PC-3 (cell line): Measurements from ENCODE around the gene PKDREJ. TPM values are rescaled to one million over a fixed set of nuclear protein-coding genes. Genes with fewer than 3 reads are reported as not detected.

ENCODE experiments used
- ATAC-seq: fragments of 200-7000 bp; cut with Tn5 transposase; 2 replicates; pipeline ENCODE4 v1.9.1; 2020; ENCODE audit warnings: mild to moderate bottlenecking, moderate library complexity
- BruUV-seq: library from RNA; stranded (reverse); fragments of 400-500 nt; replicated peaks from 2 replicates; lab custom pipeline; 2021; lab: Mats Ljungman, UMichigan
- CTCF ChIA-PET: fragments of 300-600 bp; sonication (Branson Sonifier 250); formaldehyde crosslinking; loops from one replicate; lab custom pipeline; 2022; ENCODE audit warnings: antibody characterized with exemption; lab: Charles Lee
- POLR2A ChIA-PET: fragments of 300-600 bp; sonication (Branson Sonifier 250); formaldehyde crosslinking; loops from one replicate; lab custom pipeline; 2022; ENCODE audit warnings: antibody characterized with exemption; ENCODE audit not compliant: unreplicated experiment; lab: Charles Lee
- DNase-seq: peaks from one replicate; pipeline ENCODE4 v3.0.0-alpha.2; 2015
- H2AFZ ChIP-seq: fragments of 300-600 bp; sonication (generic); 2 replicates; pipeline ENCODE4 v1.6.0; 2016; ENCODE audit warnings: antibody characterized with exemption, low read length
- H3F3A ChIP-seq: fragments of 300-600 bp; sonication (generic); one replicate; pipeline ENCODE4 v1.6.0; 2017; ENCODE audit warnings: antibody characterized with exemption, low read length, control low read depth, mild to moderate bottlenecking; ENCODE audit not compliant: unreplicated experiment
- H3K27ac ChIP-seq: fragments of 300-600 bp; sonication (generic); 2 replicates; pipeline ENCODE4 v1.5.1; 2016; ENCODE audit warnings: mild to moderate bottlenecking, low read length
- H3K27me3 ChIP-seq: fragments of 300-600 bp; sonication (generic); 2 replicates; pipeline ENCODE4 v1.6.1; 2016; ENCODE audit warnings: low read length, mixed read lengths
- H3K36me3 ChIP-seq: fragments of 300-600 bp; sonication (generic); 2 replicates; pipeline ENCODE4 v1.6.1; 2016; ENCODE audit warnings: low read depth, mixed run types, low read length, mixed read lengths
- H3K4me1 ChIP-seq: fragments of 300-600 bp; sonication (generic); 2 replicates; pipeline ENCODE4 v1.5.1; 2016; ENCODE audit warnings: low read length; ENCODE audit not compliant: insufficient read depth
- H3K4me2 ChIP-seq: fragments of 300-600 bp; sonication (generic); 2 replicates; pipeline ENCODE4 v1.6.0; 2016; ENCODE audit warnings: low read length
- H3K4me3 ChIP-seq: fragments of 300-600 bp; sonication (generic); 2 replicates; pipeline ENCODE4 v1.5.1; 2016; ENCODE audit warnings: mild to moderate bottlenecking, low read length, mixed read lengths
- H3K79me2 ChIP-seq: fragments of 300-600 bp; sonication (generic); 2 replicates; pipeline ENCODE4 v1.6.1; 2017; ENCODE audit warnings: low read length, mixed read lengths
- H3K9ac ChIP-seq: fragments of 300-600 bp; sonication (generic); 2 replicates; pipeline ENCODE4 v1.6.0; 2016; ENCODE audit warnings: mild to moderate bottlenecking, low read length
- H3K9me2 ChIP-seq: fragments of 300-600 bp; sonication (generic); replicated peaks from 2 replicates; pipeline ENCODE4 v1.6.1; 2016; ENCODE audit warnings: mixed run types, low read length, mixed read lengths
- H3K9me3 ChIP-seq: fragments of 300-600 bp; sonication (generic); 2 replicates; pipeline ENCODE4 v1.6.1; 2016; ENCODE audit warnings: low read length, mixed read lengths
- H4K20me1 ChIP-seq: fragments of 300-600 bp; sonication (generic); 2 replicates; pipeline ENCODE4 v1.6.1; 2016; ENCODE audit warnings: low read length, mixed read lengths
- CTCF ChIP-seq: fragments of 300-600 bp; sonication (generic); conservative IDR thresholded peaks from 2 replicates; pipeline ENCODE4 v1.5.1; 2017; ENCODE audit warnings: antibody characterized with exemption, low read depth, mild to moderate bottlenecking, low read length
- EZH2 ChIP-seq: fragments of 300-600 bp; sonication (generic); IDR thresholded peaks from one replicate; pipeline ENCODE4 v1.6.1; 2017; ENCODE audit warnings: antibody characterized with exemption, mild to moderate bottlenecking, low read length; ENCODE audit not compliant: unreplicated experiment
- EZH2phosphoT487 ChIP-seq: fragments of 300-600 bp; sonication (generic); IDR thresholded peaks from 2 replicates; pipeline ENCODE4 v1.6.1; 2018; ENCODE audit warnings: mild to moderate bottlenecking, antibody characterized with exemption, low read length, borderline replicate concordance
- intact Hi-C: fragments of 100-400 bp; cut with micrococcal nuclease; formaldehyde crosslinking; loops from 2 replicates; pipeline ENCODE4 v1.9.0; 2023
- total RNA-seq: library from RNA; depleted of rRNA; stranded (reverse); fragments of >200 nt; gene quantifications from 2 replicates; pipeline ENCODE4 v1.2.3, GENCODE V29; 2014

PKDREJ gene
- total RNA-seq, 1 experiment from 2014 or later = not detected

DNA sequence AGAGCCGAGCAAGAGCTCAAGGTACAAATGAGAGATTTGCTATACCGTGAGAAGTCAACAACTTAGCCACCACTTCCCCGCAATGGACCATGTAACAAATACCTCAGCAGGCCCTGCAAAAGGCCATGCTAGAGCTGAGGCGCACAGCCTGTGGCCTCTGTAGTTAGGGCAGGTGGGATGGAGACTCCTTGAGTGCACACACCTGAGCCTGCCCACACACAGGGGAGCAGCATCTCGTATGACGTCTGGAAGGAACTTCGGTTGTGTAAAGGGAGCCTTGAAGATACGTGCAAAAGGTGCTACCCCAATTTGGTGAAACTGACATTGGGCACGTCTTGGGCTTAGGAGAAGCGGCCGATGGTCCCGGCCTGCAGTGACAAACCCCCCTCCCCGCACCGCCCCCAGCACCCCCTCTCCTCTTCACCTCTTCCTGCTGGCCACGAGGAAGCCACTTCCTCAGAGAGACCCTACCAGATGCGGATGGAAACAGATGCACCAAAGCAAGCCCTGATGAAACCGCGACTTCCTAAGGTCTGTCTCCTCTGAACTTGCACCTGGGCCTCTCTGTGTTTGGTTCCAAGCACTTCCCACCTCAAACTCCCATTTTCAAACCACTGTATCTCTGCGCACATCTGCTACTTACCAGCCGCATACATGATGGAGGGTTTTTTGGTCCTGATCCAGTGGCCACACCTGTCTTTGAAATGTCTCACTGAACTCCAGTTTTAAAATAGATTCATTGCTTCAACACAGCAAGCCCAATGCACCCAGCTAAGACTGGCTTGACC is 23.7 kb downstream of the PKDREJ start:
- Histone ChIP-seq H3K36me3 (no peaks in the 10 kb centered on the region), H3K27me3 (no peaks in the 10 kb centered on the region), H3K9ac (no peak overlapping the region), H3K4me1 (no peaks in the 10 kb centered on the region), H3K79me2 (no peaks in the 10 kb centered on the region), H3K4me2 (no peak overlapping the region), H4K20me1 (no peaks in the 10 kb centered on the region), H3K4me3 (no peak overlapping the region), H3F3A (no peaks in the 10 kb centered on the region), H3K27ac (no peak overlapping the region), H3K9me3 (no peaks in the 10 kb centered on the region), H2AFZ (no peak overlapping the region), H3K9me2 (no peaks in the 10 kb centered on the region)
- no TSS peak for BruUV-seq
- DNase-seq = no peak
- no peak for TF ChIP-seq EZH2phosphoT487
- TF ChIP-seq EZH2 = no peak
- TF ChIP-seq CTCF = no peak
- ChIA-PET POLR2A (no interaction called here), CTCF (no interaction called here)
- no peak for ATAC-seq
- intact Hi-C loops = no loop called here

DNA sequence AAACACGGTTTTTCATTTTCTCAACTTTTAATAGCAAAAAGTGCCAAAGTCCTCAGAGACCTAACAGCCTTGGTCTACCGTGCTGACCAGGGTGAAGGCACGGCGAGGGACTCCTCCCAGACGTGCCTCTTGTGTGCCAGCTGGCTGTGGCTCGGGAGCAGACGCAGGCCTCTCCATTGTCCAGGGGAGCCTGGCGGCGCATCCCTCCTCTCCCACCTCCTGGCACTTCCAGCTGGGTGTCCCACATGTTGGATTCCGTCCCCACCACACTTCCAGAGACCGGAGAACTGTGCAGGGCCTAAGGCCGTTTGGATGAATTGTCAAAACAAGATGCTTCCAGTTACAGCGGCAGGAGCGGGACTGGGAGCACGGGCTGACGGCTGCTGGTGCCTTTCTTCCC is 24.6 kb downstream of the PKDREJ start:
- no peaks in the 10 kb centered on the region for H4K20me1 ChIP-seq
- no peak overlapping the region for H3K27ac ChIP-seq
- intact Hi-C loops = no loop called here
- no peaks in the 10 kb centered on the region for H3K36me3 ChIP-seq
- H2AFZ ChIP-seq = no peak overlapping the region
- H3K9ac ChIP-seq = no peak overlapping the region
- no peak overlapping the region for H3K4me2 ChIP-seq
- no peaks in the 10 kb centered on the region for H3K79me2 ChIP-seq
- CTCF ChIA-PET = no interaction called here
- peaks cover 1% of the 10 kb centered on the region; the same call in 1 of the 2 replicates for H3K4me1 ChIP-seq
- no peak for TF ChIP-seq CTCF
- TF ChIP-seq EZH2 = no peak
- TF ChIP-seq EZH2phosphoT487 = no peak
- DNase-seq (no peak), ATAC-seq (no peak)
- H3K27me3 ChIP-seq = no peaks in the 10 kb centered on the region
- H3K9me3 ChIP-seq = no peaks in the 10 kb centered on the region
- POLR2A ChIA-PET = no interaction called here
- no peak overlapping the region for H3K4me3 ChIP-seq
- no peaks in the 10 kb centered on the region for H3K9me2 ChIP-seq
- H3F3A ChIP-seq = no peaks in the 10 kb centered on the region
- no TSS peak for BruUV-seq

DNA sequence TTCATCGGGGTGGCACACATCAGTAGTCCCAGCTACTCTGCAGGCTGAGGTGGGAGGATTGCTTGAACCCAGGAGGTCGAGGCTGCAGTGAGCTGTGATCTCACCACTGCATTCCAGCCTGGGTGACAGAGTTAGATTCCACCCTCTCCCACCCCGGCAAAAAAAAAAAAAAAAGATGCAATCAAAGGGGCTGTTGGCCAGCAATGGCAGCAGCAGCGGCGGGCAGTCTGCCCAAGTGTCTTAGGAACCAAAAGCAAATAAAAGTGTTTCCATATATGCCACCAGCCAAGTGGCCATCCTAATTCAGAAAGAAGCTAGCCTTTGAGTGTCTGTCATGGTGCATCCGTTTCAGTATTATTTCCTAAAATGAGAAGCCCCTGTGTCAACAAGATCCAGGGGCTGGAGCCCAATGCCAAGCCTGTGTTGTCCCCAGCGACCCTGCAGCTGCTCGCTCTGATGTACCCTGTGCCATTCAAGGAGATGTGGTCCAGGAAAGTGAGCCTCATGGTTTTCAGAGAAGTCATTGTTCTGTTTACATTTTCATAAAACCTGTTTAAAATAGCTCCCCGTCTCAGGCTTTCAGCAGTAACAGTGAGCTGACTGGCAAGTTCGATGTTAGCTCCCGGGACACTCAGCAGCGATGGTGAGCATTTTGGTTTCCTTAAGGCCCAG is 25.6 kb downstream of the PKDREJ start:
- Histone ChIP-seq H3K4me3 (no peak overlapping the region), H3F3A (no peaks in the 10 kb centered on the region), H3K4me2 (no peak overlapping the region), H3K27me3 (no peaks in the 10 kb centered on the region), H3K9me2 (no peaks in the 10 kb centered on the region), H3K9ac (no peak overlapping the region), H4K20me1 (no peaks in the 10 kb centered on the region), H3K4me1 (peaks cover 6% of the 10 kb centered on the region; the same call in 1 of the 2 replicates), H3K36me3 (no peaks in the 10 kb centered on the region), H3K27ac (no peak overlapping the region), H3K79me2 (no peaks in the 10 kb centered on the region), H2AFZ (no peak overlapping the region), H3K9me3 (no peaks in the 10 kb centered on the region)
- ATAC-seq (no peak), DNase-seq (no peak)
- intact Hi-C loops = no loop called here
- BruUV-seq = no TSS peak
- TF ChIP-seq EZH2phosphoT487 = no peak
- TF ChIP-seq CTCF = no peak
- no peak for TF ChIP-seq EZH2
- CTCF ChIA-PET = no interaction called here
- POLR2A ChIA-PET = no interaction called here
